ENCODE results near the gene SF3B1.
A peak's percentile ranks its signal among the peaks of the same experiment; 100 is the strongest.
"Not testable (repeated sequence)": the region's sequence is repeated elsewhere in the genome, so short reads cannot be mapped to it uniquely, and the experiment has no call there.

The SF3B1 gene

DNA sequence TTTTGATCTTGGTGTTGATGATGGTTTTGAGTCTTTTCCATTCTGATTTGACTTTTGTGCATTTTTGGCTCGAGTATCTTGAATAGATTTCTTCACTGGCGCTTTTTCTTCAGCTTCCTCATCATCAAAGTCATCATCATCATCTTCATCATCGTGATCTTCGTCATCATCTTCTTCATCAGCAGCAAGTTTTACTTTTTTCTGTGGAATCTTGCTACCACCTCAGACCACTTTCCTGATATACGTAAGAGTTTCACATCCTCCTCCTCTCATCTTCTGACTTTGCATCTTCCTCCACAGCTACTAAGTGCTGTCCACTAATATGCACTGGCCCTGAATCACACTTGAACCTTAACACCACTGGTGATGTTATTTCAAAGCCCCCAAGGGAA lies 54.9 kb downstream of the SF3B1 start:
- DNase-seq (ENCODE audit: low read depth in 2 of 2): not testable (repeated sequence)

DNA sequence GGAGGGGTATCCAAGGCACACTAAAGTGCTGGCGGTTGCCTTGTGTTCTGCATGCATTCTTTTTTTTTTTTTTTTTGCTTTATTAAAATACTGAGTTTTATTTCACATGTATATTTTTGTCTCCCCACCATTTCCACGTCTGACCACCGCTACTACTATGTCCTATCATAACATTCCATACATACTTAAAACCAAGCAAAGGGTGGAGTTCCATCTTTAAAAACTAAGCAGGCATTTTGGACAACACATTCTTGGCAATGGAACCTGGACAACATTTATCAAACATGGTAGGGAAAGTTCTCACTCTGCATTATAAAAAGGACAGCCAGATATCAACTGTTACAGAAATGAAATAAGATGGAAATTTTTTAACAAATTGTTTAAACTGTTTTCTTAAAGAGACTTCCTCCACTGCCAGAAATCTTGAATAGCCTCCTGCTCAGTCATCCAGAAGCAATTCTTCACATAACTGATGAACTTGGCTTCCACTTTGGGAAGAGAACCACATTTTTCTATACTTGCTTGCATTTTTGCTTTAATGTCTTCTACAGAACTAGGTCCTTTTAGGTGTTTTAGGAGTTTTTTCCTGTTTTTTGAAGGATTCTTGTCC lies 55.4 kb downstream of the SF3B1 start:
- not testable (repeated sequence) for DNase-seq (ENCODE audit: low read depth in 2 of 2)

DNA sequence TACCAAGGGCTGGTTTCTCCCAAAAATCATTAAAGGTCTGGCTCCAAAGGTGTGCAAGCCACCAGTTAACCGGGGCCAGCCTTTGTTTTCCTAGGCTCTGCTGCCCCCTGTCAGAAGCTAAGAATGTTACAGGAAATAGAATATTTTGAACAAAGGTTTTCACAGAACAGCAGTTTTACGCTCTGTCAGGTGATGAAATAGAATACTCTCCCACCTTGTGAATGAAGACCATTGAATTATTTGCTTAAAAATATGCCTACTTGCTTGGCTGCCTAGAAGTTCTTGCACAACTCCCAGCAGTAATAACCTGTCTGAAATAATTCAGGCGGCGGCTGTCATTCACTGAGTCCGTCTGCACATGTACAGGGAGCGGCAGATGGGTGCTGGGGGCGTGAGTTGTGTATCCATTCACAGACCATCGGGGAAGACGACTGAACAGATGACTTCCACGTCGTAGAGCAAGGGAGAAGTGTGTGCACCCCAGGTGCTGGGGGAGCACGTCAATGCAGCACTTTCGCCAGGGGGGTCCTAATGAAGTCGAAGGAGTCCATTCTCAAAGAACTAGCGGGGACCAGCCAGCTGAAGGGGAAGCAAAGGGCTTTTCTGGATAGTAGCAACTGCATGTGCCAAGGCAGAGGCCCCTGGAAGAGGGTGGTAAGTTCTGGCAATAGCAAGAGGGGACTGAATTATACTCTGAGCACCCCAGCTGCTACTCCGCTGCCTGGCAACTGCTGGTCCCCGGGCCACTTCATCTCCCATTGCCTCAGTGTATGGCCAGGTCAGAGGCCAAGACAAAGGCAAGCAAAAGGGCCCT lies 56.1 kb downstream of the SF3B1 start:
- DNase-seq (ENCODE audit: low read depth in 2 of 2): peak in 1 of 2 donors; percentile 46

DNA sequence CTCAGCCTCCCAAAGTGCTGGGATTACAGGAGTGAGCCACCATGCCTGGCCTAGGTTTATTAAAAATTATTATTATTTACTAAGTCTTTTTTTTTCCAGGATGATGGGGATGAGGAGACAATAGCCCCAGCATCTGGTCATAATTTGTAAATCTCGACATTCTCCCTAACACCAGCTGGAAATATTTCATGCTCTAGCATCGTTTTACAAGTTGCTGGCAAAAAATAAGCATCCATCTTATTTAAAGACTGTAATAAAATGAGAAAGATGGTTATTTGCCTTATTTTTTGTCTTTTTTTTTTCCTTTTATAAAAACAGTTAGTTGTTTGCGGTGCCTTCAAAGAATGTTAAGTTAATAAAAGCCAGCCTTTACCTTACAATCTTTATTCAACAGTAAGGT lies 56.7 kb downstream of the SF3B1 start:
- DNase-seq (ENCODE audit: low read depth in 2 of 2): no peak

DNA sequence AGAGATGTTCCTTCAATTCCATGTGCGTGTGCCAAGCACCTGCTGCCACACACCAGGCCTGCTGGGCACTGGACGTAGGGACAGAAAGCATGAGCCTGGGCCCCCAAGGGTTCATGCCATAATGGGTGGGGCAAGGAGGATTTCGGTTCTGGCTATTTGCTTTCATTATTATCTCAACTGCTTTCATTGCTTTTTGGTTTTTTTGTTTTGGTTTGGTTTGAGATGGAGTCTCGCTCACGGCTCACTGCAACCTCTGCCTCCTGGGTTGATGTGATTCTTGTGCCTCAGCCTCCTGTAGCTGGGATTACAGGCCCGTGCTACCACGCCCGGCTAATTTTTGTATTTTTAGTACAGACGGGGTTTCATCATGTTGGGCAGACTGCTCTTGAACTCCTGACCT lies 57.2 kb downstream of the SF3B1 start:
- DNase-seq (ENCODE audit: low read depth in 2 of 2): no peak

DNA sequence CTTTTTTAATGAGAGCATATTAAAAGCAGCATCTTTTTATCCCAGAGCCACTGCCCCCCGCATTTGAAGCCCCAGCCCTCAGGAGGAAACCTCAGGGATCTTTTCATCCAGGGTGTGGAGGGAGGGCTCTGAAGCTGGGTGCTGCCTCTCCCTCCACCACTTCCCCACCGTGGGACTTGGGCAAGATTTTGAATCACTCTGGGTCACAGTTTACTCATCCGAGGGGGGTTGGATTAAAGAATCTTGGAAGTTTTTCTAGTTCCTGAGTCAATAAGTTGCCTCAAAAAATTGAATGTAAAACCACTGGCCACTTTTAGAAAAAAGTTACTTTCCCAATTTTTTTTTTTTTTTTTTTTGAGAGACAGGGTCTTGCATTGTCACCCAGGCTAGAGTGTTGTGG lies 62.2 kb downstream of the SF3B1 start:
- no peak for DNase-seq (ENCODE audit: low read depth in 2 of 2)

DNA sequence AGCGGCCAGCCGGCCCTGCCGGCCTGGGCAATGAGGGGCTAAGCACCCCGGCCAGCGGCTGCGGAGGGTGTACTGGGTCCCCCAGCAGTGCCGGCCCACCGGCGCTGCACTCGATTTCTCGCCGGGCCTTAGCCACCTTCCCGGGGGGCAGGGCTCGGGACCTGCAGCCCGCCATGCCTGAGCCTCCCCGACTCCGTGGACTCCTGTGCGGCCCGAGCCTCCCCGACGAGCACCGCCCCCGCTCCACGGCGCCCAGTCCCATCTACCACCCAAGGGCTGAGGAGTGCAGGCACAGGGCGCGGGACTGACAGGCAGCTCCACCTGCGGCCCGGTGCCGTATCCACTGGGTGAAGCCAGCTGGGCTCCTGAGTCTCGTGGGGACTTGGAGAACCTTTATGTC lies 64.2 kb downstream of the SF3B1 start:
- not testable (repeated sequence) for DNase-seq (ENCODE audit: low read depth in 2 of 2)

DNA sequence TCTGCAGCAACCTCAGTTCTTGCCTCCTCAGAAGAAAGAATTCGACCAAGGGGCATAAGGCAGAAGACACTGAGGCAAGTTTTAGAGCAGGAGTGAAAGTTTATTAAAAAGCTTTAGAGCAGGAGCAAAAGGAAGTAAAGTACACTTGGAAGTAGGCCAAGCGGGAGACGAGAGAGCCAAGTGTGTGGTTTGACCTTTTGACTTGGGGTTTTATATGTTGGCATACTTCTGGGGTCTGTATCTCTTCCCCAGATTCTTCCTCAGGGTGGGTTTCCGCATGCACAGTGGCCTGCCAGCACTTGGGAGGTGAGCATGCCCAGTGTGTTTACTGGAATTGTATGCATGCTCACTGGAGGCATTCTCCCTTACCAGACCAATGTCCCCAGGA lies 64.9 kb downstream of the SF3B1 start:
- no peak for DNase-seq (ENCODE audit: low read depth in 2 of 2)

DNA sequence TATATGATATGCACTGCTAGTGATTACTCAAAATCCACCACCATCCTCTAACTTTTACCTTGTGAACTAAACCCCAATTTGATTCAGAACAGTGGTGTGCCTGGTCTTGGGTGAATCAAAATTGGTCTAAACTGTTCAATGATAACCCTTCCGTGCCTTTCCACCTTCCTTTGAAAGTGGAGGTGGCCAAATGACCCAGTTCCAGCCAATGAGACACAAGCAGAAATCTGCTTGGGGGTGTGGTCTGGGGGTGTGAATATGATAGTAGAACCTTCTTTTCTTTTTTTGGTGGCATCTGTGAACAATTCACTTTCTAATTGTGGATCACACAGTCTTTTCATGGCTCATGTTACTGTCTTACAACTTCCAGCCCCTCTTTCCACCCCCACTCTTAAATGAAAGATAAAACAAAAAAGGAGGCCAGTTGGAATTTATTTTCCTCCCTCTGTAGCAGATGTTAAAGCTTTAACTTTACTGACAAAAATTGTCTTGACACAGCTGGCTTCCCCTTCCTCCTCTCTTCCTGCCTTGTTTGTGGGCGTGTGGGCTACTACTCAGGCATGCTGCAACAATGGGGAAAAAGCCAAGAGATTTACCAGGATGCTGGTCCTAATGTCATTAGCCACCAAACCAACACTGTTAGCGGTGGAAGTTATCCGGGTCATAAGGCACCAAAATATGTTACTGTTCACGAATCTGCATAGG lies 65.4 kb downstream of the SF3B1 start:
- DNase-seq (ENCODE audit: low read depth in 2 of 2): no peak

DNA sequence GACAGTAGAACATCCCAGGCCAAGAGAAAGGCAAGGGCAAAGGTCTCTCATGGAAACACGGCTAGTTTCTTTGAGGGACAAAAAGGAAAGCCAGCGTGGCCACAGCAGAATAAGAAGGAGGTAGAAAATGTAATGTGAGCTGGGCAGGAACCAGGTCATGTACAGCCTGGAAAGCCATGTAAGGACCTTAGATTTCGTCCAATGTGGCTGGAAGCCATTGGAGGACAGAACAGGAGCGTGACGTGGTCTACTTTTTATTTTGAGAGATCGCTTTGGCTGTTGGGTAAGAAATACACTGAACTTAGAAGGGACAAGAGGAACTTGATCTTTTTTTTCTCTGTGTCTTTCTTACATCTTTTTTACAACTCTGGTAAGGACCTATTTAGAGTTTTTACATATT lies 66.4 kb downstream of the SF3B1 start:
- no peak for DNase-seq (ENCODE audit: low read depth in 2 of 2)

DNA sequence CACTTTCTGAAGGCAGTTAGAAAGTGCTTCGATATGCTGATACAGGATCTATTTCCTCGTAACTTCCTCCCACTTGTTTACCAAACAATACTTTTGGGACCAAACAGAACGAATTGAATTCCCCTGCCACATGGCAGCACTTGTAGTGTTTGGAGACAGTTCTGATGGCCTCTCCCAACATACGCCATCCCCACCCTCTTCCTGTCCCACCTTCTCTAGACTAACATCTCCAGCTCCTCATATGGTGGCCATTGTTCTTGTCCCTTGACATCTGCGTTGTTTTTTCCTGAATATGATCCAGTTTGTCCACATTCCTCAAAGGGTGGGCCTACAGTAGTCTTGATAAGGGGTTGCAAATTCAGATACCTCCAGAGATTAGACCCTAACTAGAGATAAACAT lies 70.8 kb downstream of the SF3B1 start:
- no peak for DNase-seq (ENCODE audit: low read depth in 2 of 2)

DNA sequence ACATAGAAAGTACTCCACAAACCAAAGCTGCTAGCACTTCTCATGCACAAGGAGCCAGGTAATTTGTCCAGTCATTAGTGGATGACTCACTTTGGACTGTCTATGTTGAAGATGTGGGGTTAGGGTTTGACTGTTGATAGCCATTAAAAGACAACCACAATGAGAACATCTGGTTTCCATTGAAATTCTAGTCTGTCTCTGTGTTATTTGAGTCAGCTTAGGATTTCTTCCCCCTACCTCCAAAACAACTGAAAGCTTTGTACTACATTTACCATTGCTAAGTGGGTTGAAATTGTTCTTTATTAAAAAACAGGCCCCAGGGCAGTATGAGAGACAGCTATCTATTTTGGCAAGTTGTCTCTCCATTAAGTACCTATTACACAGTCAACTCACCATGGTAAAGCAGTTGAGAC lies 74.1 kb downstream of the SF3B1 start:
- no peak for DNase-seq (ENCODE audit: low read depth in 2 of 2)

DNA sequence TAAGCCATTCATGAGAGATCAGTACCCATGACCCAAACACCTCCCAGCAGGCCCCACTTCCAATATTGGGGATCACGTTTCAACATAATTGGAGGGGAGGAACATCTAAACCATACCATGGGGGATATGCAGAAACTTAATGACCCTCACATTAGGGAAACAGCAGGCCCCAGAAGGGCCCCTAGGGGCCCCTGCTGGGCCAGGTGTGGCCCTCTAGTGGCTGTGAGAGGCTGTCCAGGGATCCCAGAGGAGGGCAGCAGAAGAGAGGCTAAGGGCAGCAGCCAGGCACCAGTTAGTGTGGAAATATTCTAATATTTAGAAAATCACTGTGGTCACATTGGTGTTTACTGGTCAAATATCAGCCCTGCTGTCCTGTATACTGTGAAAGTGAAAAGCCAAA lies 75.0 kb downstream of the SF3B1 start:
- DNase-seq (ENCODE audit: low read depth in 2 of 2): no peak

DNA sequence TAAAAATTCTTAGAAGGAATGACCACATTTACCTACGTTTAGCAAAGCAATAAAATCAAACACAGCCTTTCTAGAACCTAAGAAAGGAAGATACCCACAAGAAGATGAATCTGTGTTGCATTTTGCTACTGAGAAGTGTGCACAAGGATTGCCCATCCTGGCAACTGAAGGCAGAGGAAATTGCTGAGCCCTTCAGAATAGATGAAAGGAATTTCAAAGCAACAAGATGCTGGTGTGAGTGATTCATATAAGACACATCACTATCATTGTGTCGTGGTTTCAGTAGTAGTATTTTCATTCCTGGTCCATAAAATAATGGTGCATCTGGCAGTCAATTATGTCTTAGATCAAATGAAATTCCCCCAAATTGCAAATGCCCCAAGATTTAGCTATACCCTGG lies 75.9 kb downstream of the SF3B1 start:
- DNase-seq (ENCODE audit: low read depth in 2 of 2): no peak

DNA sequence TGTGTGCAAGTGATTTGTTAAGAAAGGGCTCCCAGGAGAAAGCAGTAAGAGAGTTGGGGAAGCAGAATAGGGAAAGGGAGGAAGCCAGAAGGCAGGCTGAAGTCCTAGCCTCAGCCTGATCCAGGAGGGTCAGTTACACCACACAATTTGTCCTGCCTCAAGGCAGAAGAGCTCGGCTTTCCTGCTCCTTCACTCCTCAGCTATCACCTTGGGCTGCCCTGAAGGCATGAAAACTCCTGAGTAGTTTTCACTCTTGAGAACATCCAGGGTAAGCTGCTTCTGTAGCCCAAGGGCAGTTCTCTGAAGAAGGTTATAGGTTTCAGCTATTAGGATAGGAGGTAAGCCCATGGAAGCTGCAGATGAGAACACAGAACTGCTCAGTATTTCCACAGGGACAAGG lies 76.8 kb downstream of the SF3B1 start:
- DNase-seq (ENCODE audit: low read depth in 2 of 2): no peak

DNA sequence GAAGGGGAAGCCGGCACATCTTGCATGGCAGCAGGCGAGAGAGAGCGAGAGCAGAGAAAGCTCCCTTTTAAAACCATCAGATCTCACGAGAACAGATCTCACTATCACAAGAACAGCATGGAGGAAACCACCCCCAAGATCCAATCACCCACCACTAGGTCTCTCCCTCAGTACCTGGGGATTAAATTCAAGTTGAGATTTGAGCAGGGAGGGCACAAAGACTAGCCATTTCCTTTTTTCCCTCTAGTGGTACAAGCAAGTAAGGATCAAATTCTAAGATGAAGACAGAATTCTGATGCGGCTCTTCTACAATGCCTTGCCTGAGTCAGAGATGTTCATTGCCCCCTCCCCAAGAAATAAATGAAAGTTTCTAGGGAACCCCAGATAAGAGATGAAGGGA lies 78.7 kb downstream of the SF3B1 start:
- no peak for DNase-seq (ENCODE audit: low read depth in 2 of 2)

DNA sequence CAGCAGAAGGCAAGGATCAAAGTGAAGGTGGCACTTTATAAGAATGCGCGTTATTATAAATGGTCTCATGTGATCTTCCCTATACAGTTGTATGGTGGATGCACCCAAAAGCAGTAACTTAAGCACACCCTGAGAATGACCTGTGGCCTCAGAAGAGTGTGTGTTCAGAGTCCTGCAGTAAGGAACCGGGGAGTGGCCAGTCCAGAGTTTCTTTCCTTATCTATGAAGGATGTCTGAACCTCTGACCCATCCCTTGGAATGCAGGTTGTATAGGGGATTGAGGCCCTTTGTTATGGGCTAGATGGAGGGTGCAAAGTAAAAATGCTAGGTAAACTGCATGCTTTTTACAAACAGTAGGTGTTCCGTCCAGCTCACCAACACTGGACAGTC lies 80.7 kb downstream of the SF3B1 start:
- no peak for DNase-seq (ENCODE audit: low read depth in 2 of 2)

DNA sequence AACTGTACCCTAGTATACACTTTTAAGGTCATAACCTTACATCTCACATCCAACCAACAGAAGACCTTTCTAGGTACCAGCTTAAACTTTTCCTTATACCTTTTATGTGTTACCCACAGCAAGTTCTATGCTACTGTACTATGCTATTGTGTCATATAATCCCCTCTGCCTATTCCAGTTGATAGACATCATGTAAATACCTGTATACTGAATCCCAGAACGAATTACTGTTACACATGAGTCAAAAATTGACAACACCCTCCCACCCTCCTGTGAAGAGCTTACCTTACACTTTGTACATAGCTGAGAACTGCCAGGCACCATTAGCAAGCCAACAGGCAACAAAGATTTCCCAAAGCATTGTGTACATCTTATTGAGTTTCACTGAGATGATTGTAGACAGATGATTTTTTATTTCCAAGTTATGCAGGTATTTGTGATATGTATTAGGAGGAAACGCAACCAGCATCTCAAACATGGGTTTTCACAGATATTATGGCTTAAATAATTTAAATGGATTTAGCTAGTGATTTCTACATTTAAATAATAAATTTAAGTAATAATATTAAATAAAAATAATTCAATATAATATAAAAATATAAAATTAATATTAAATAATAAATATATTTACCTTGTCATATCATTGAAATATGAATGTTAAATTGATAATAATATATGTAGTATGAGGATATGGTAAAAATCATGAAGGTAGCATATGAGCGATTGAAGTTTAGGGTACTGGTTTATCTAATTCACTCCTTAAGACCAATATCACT lies 81.2 kb downstream of the SF3B1 start:
- DNase-seq (ENCODE audit: low read depth in 2 of 2): no peak

DNA sequence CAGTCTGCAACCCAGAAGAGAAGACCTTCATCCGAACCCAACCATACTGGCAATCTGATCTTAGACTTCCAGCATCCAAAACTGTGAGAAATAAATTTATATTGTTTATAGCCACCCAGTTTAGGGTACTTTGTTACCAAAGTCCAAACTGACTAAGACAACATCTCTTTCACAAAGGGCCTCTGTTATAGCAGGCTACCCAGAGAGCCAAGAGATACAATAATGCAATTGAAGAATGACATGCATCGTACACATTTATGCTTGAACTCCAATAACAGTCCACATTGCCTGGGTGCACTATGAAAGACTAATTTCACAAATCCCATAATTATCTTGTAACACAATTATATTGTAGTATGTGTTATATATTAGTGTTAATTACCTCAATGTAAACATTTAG lies 85.1 kb downstream of the SF3B1 start:
- no peak for DNase-seq (ENCODE audit: low read depth in 2 of 2)

DNA sequence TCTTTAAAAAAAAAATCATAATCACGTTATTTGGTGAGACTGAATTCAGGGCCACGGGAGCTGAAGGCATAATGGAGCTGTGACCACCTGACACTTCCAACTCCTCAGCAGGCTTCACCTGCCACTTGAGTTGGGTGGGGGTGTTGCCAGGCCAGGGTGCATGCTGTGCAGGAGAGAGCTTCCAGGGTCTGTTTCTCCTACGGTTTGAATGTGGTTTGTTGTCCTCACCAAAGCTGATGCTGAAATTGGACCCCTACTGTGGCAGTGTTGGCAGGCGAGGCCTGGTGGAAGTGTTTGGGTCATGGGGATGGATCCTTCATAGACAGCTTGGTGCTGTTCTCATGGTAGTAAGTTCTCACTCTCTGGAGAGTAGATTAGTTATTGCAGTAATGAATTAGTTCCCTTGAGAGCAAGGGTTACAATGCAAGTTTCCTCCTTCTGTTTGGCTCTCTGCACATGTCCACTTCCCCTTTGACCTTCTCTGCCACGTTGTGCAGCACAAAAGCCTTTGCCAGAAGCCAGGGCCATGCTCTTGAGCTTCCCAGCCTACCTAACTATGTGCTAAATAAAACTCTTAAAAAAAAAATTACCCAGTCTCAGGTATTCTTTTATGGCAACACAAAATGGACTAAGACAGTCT lies 86.0 kb downstream of the SF3B1 start:
- no peak for DNase-seq (ENCODE audit: low read depth in 2 of 2)

DNA sequence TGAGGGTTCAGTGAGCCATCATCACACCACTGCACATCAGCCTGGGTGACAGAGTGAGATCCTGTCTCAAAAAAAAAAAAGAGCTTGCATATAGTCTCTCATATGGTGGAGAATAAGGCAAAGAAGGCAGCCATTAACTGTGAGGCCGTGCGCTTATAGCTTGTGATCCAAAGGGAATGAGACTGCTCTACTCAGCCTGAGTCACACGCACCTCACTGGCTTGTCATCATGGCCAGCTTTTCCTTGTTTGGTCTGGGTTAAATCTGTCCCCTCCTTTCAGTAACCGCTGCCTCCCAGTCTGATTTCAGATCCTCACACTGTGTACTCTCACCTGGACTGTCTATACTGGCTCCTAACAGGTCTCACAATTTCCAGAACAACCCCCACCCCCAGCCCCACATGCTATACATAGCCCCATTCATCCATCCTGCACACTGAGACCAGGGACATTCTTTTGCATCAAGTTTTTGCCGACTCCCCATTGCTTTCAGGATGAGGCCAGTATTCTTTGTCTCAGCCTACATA lies 88.9 kb downstream of the SF3B1 start:
- DNase-seq (ENCODE audit: low read depth in 2 of 2): no peak

DNA sequence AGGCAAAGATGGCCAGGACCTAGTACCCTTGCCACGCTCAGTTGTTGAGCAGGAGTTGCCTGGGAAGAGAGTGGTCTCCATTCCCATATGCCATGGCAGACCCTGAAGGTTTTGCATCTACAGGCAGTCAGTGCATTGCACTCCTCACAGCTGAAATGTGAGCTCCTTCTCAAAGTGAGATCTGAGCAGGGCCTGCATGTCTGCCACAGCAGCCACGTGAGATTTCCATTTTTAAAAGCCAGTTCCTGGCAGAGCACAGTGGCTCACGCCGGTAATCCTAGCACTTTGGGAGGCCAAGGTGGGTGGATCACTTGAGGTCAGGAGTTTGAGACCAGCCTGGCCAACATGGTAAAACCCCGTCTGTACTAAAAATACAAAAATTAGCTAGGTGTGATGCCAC lies 90.9 kb downstream of the SF3B1 start:
- not testable (repeated sequence) for DNase-seq (ENCODE audit: low read depth in 2 of 2)
